ENCODE measurements around the gene APLF. TPM values are rescaled to one million over a fixed set of nuclear protein-coding genes. Genes with fewer than 3 reads are reported as not detected.
"Not testable (repeated sequence)": the region's sequence is repeated elsewhere in the genome, so short reads cannot be mapped to it uniquely, and the experiment has no call there.

Gene APLF
- total RNA-seq, 2 experiments from 2014 or later, result 4.1 to 4.3 TPM

DNA sequence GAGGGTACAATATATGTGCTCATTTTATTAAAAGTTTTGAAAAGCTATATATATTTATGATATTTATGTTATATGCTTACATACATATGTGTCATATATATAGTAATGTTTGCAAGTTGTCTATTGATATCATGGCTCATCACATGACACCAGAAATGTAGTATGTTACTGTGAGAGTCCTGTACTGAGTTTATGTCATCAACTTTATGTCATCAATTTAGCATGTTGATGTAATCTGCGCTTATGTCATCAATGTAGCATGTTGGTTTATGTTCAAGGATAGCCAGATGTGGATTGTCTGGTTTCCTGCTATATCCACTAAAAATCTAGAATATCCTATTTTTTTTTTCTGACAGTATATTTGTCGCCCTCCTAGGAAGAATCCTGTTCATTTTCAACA lies 77.4 kb downstream of the APLF start:
- no peak for TF ChIP-seq CTCF (IDR thresholded peaks at IDR 0.05)
- no peak overlapping the region for H3K27ac Mint-ChIP-seq

DNA sequence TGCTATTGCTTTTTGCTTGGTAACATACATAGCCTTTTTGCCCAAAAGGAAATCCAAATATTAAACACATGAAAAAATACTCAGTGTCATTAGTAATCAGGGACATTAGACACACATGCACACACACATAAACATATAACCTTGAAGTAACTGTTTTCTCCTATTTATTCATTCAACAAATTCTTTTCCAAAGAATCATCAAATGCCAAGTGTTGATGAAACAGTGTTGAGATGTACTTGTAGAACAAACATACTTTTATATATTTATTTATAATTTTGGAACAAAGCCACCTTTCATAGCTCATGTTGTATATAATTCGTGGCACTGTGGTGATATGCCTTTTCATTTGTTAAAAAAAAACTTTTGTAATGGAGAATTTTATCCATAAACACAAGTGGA lies 81.0 kb downstream of the APLF start:
- DNase-seq (no peak), ATAC-seq (ENCODE audit: poor library complexity) (no peak)
- ChIA-PET POLR2A (no interaction called here), CTCF (no interaction called here)
- Mint-ChIP-seq H3K36me3 (ENCODE audit: low read depth) (no peaks in the 10 kb centered on the region), H3K4me3 (no peak overlapping the region), H3K9me3 (no peaks in the 10 kb centered on the region), H3K27ac (no peak overlapping the region), H3K4me1 (ENCODE audit: low read depth) (no peaks in the 10 kb centered on the region), H3K27me3 (no peaks in the 10 kb centered on the region)
- H3K4me1 ChIP-seq (ENCODE audit: insufficient read depth, low read length), result no peaks in the 10 kb centered on the region
- H3K27ac ChIP-seq (ENCODE audit: low read depth in 1 of 2, low read length in 2 of 2), result no peak overlapping the region
- H3K9me3 ChIP-seq (ENCODE audit: control insufficient read depth in 1 of 2, insufficient read depth in 1 of 2, low read length in 2 of 2), result no peaks in the 10 kb centered on the region
- no peak overlapping the region for H3K4me3 ChIP-seq (ENCODE audit: low read length)
- H3K27me3 ChIP-seq (ENCODE audit: control insufficient read depth in 1 of 2, insufficient read depth in 2 of 2, low read length in 2 of 2), result no peaks in the 10 kb centered on the region
- no peaks in the 10 kb centered on the region for H3K36me3 ChIP-seq (ENCODE audit: insufficient read depth, low read length)
- intact Hi-C loops (cut with DNase I, micrococcal nuclease), result no loop called here
- TF ChIP-seq CTCF (IDR thresholded peaks at IDR 0.05), result no peak

More for the DNA sequence above, 77.4 kb downstream of the APLF start:
- ATAC-seq (ENCODE audit: poor library complexity), result no peak
- Mint-ChIP-seq H3K27me3 (no peaks in the 10 kb centered on the region), H3K4me1 (ENCODE audit: low read depth) (no peaks in the 10 kb centered on the region), H3K36me3 (ENCODE audit: low read depth) (no peaks in the 10 kb centered on the region), H3K9me3 (no peaks in the 10 kb centered on the region), H3K4me3 (no peak overlapping the region)
- no peaks in the 10 kb centered on the region for H3K27me3 ChIP-seq (ENCODE audit: control insufficient read depth in 1 of 2, insufficient read depth in 2 of 2, low read length in 2 of 2)
- CTCF ChIA-PET, result no interaction called here
- H3K36me3 ChIP-seq (ENCODE audit: insufficient read depth, low read length), result no peaks in the 10 kb centered on the region
- POLR2A ChIA-PET, result no interaction called here
- intact Hi-C loops (cut with DNase I, micrococcal nuclease), result no loop called here
- no peak overlapping the region for H3K4me3 ChIP-seq (ENCODE audit: low read length)
- DNase-seq, result no peak
- no peak overlapping the region for H3K27ac ChIP-seq (ENCODE audit: low read depth in 1 of 2, low read length in 2 of 2)
- H3K4me1 ChIP-seq (ENCODE audit: insufficient read depth, low read length), result no peaks in the 10 kb centered on the region
- no peaks in the 10 kb centered on the region for H3K9me3 ChIP-seq (ENCODE audit: control insufficient read depth in 1 of 2, insufficient read depth in 1 of 2, low read length in 2 of 2)

DNA sequence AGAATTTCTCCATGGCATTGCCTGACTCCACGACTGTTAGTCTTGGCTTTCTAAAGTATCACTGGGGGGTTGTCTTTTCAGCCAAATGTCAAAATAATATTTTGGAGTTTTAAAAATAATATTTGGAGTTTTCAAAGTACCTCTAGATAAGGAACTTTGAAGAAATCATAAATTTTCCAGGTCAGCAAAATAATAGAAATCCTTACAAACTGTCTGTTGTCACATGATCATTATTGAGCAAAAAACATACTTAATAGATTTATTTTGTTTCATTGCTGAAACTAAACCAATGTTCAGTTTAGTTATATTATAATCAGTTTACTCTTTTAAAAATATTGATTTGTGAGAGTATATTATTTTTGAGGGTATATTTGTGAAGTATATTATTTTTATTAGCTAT lies 85.7 kb downstream of the APLF start:
- no peak for TF ChIP-seq CTCF (IDR thresholded peaks at IDR 0.05)
- intact Hi-C loops (cut with DNase I, micrococcal nuclease), result no loop called here
- Mint-ChIP-seq H3K36me3 (ENCODE audit: low read depth) (no peaks in the 10 kb centered on the region), H3K4me3 (no peak overlapping the region), H3K9me3 (no peaks in the 10 kb centered on the region), H3K27me3 (no peaks in the 10 kb centered on the region), H3K4me1 (ENCODE audit: low read depth) (no peaks in the 10 kb centered on the region), H3K27ac (no peak overlapping the region)
- no peak overlapping the region for H3K27ac ChIP-seq (ENCODE audit: low read depth in 1 of 2, low read length in 2 of 2)
- ChIA-PET CTCF (no interaction called here), POLR2A (no interaction called here)
- DNase-seq, result no peak
- H3K4me1 ChIP-seq (ENCODE audit: insufficient read depth, low read length), result no peaks in the 10 kb centered on the region
- no peak overlapping the region for H3K4me3 ChIP-seq (ENCODE audit: low read length)
- ATAC-seq (ENCODE audit: poor library complexity), result no peak
- no peaks in the 10 kb centered on the region for H3K36me3 ChIP-seq (ENCODE audit: insufficient read depth, low read length)
- H3K9me3 ChIP-seq (ENCODE audit: control insufficient read depth in 1 of 2, insufficient read depth in 1 of 2, low read length in 2 of 2), result no peaks in the 10 kb centered on the region
- no peaks in the 10 kb centered on the region for H3K27me3 ChIP-seq (ENCODE audit: control insufficient read depth in 1 of 2, insufficient read depth in 2 of 2, low read length in 2 of 2)

- H3K4me1 ChIP-seq (ENCODE audit: insufficient read depth, low read length); H3K27ac ChIP-seq (ENCODE audit: low read depth in 1 of 2, low read length in 2 of 2); ATAC-seq (ENCODE audit: poor library complexity); DNase-seq; H3K9me3 ChIP-seq (ENCODE audit: control insufficient read depth in 1 of 2, insufficient read depth in 1 of 2, low read length in 2 of 2); H3K27me3 Mint-ChIP-seq; H3K4me3 ChIP-seq (ENCODE audit: low read length); H3K36me3 Mint-ChIP-seq (ENCODE audit: low read depth); H3K4me3 Mint-ChIP-seq; CTCF ChIA-PET; H3K27ac Mint-ChIP-seq; H3K36me3 ChIP-seq (ENCODE audit: insufficient read depth, low read length); H3K27me3 ChIP-seq (ENCODE audit: control insufficient read depth in 1 of 2, insufficient read depth in 2 of 2, low read length in 2 of 2); POLR2A ChIA-PET; H3K4me1 Mint-ChIP-seq (ENCODE audit: low read depth); intact Hi-C loops (cut with DNase I, micrococcal nuclease); H3K9me3 Mint-ChIP-seq: not testable (repeated sequence)
Observed at GRCh38 chr2:68555425-68556206, 88.2 kb downstream of the APLF start.

All from CD4-positive, alpha-beta T cell (primary cell).